Breast epithelium (tissue), 3 donors: ENCODE data around the gene XYLT1.

Experiments used
- POLR2A ChIP-seq: fragments of 450-650 bp; IDR thresholded peaks from one replicate; pipeline ENCODE4 v1.6.1; 2016; ENCODE audit warnings: antibody characterized with exemption, mild to moderate bottlenecking, moderate library complexity
- POLR2AphosphoS5 ChIP-seq, 3 donors: sonication (generic); formaldehyde crosslinking; IDR thresholded peaks; one replicate each; pipeline ENCODE4 v1.6.1; 2017; ENCODE audit warnings: antibody characterized with exemption in 3 of 3
- TF ChIP-seq, protein P1 (sequence below), 3 donors: fragments of 450-650 bp; IDR thresholded peaks; one replicate each; pipeline ENCODE4 v1.5.1; 2016 to 2017; ENCODE audit warnings: antibody characterized with exemption in 3 of 3, mild to moderate bottlenecking in 3 of 3, moderate library complexity in 3 of 3

DNA sequence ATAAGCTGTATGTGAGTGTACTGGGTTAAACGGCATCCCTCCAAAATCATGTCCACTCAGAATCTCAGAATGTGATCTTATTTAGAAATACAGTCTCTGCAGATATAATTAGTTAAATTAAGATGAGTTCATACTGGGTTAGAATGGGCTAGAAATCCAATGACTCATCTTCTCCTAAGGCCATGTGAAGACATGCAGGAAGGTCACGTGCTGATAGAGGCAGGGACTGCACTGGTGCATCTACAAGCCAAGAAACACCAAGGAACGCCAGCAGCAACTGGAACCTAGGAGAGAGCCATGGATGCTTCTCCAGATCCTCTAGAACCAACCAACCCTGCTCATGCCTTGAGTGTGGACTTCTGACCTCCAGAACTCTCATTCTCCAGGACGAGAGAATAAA lies 241.0 kb downstream of the XYLT1 start:
- TF ChIP-seq POLR2A (no peak), POLR2AphosphoS5 (IDR thresholded peaks at IDR 0.05) (no peak)
- TF ChIP-seq, protein P1, sequence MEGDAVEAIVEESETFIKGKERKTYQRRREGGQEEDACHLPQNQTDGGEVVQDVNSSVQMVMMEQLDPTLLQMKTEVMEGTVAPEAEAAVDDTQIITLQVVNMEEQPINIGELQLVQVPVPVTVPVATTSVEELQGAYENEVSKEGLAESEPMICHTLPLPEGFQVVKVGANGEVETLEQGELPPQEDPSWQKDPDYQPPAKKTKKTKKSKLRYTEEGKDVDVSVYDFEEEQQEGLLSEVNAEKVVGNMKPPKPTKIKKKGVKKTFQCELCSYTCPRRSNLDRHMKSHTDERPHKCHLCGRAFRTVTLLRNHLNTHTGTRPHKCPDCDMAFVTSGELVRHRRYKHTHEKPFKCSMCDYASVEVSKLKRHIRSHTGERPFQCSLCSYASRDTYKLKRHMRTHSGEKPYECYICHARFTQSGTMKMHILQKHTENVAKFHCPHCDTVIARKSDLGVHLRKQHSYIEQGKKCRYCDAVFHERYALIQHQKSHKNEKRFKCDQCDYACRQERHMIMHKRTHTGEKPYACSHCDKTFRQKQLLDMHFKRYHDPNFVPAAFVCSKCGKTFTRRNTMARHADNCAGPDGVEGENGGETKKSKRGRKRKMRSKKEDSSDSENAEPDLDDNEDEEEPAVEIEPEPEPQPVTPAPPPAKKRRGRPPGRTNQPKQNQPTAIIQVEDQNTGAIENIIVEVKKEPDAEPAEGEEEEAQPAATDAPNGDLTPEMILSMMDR (IDR thresholded peaks at IDR 0.05): no peak
